WTC11 (cell line): ENCODE results near the gene ZNF217.
"Not testable (repeated sequence)": the region's sequence is repeated elsewhere in the genome, so short reads cannot be mapped to it uniquely, and the experiment has no call there.

ENCODE experiments used
- CTCF ChIP-seq: fragments of 200-600 bp; IDR thresholded peaks from 2 replicates; pipeline ENCODE4 v1.8.0; 2022; ENCODE audit warnings: antibody characterized with exemption
- E2F1 ChIP-seq: sonication (generic); formaldehyde crosslinking; IDR thresholded peaks from 2 replicates; pipeline ENCODE4 v1.8.0; 2022; ENCODE audit warnings: mild to moderate bottlenecking, missing genetic modification reagents
- FOXP4 ChIP-seq: sonication (generic); formaldehyde crosslinking; IDR thresholded peaks from 2 replicates; pipeline ENCODE4 v1.8.0; 2022; ENCODE audit warnings: mild to moderate bottlenecking, missing genetic modification reagents
- GTF2I ChIP-seq: fragments of 250-450 bp; sonication (Bioruptor Pico); conservative IDR thresholded peaks from 2 replicates; pipeline ENCODE4 v1.4.0; 2021; ENCODE audit warnings: mild to moderate bottlenecking
- PREB ChIP-seq: sonication (generic); formaldehyde crosslinking; IDR thresholded peaks from 2 replicates; pipeline ENCODE4 v1.8.1; 2022; ENCODE audit warnings: mild to moderate bottlenecking, missing genetic modification reagents, moderate library complexity, borderline replicate concordance
- RELA ChIP-seq: sonication (generic); formaldehyde crosslinking; IDR thresholded peaks from 2 replicates; pipeline ENCODE4 v1.8.1; 2022; ENCODE audit warnings: missing genetic modification reagents, mild to moderate bottlenecking, borderline replicate concordance
- SP1 ChIP-seq: sonication (generic); formaldehyde crosslinking; conservative IDR thresholded peaks from 2 replicates; pipeline ENCODE4 v1.8.1; 2022; ENCODE audit warnings: missing genetic modification reagents
- STAT6 ChIP-seq: sonication (generic); formaldehyde crosslinking; conservative IDR thresholded peaks from 2 replicates; pipeline ENCODE4 v1.8.1; 2023; ENCODE audit warnings: mild to moderate bottlenecking, low read depth, missing genetic modification reagents, moderate library complexity
- TEAD4 ChIP-seq: sonication (generic); formaldehyde crosslinking; IDR thresholded peaks from 2 replicates; pipeline ENCODE4 v1.8.0; 2022; ENCODE audit warnings: mild to moderate bottlenecking, missing genetic modification reagents
- USF2 ChIP-seq: sonication (generic); formaldehyde crosslinking; IDR thresholded peaks from 2 replicates; pipeline ENCODE4 v1.8.1; 2023; ENCODE audit warnings: mild to moderate bottlenecking, missing genetic modification reagents, moderate library complexity
- ZNF416 ChIP-seq: fragments of 250-450 bp; sonication (Bioruptor Pico); IDR thresholded peaks from 2 replicates; pipeline ENCODE4 v1.9.0; 2021; ENCODE audit warnings: mild to moderate bottlenecking, inconsistent platforms
- ZNF671 ChIP-seq: fragments of 250-450 bp; sonication (Bioruptor Pico); IDR thresholded peaks from 2 replicates; pipeline ENCODE4 v1.8.0; 2021; ENCODE audit warnings: mild to moderate bottlenecking

GRCh38 chr20:53592454-53592991, 1.1 kb downstream of the ZNF217 start:
- TF ChIP-seq SP1 (CRISPR knock-in tag); USF2; ZNF416; CTCF; FOXP4 (CRISPR knock-in tag); E2F1 (CRISPR knock-in tag); TEAD4; STAT6; PREB; ZNF671 (CRISPR knock-in tag); RELA (CRISPR knock-in tag); GTF2I (CRISPR knock-in tag): not testable (repeated sequence)
